Endothelial cell of umbilical vein (primary cell): ENCODE results near the gene MLNR. TPM values are rescaled to one million over a fixed set of nuclear protein-coding genes. Genes with fewer than 3 reads are reported as not detected.

Experiments
- BruUV-seq: library from RNA; stranded (reverse); fragments of 400-500 nt; replicated peaks from 2 replicates; lab custom pipeline; 2021; lab: Mats Ljungman, UMichigan
- CTCF ChIA-PET: fragments of 300-600, 350-600 bp; sonication (Branson Sonifier 250); formaldehyde crosslinking; loops from one replicate; lab custom pipeline; 2021; ENCODE audit warnings: antibody characterized with exemption, inconsistent platforms; lab: Charles Lee
- POLR2A ChIA-PET: fragments of 300-600, 350-600 bp; sonication (Branson Sonifier 250); formaldehyde crosslinking; loops from one replicate; lab custom pipeline; 2021; ENCODE audit warnings: antibody characterized with exemption, inconsistent platforms; lab: Charles Lee
- DNase-seq: peaks from one replicate; pipeline ENCODE4 v3.0.0-alpha.2; 2011; ENCODE audit warnings: low read depth, low spot score
- FAIRE-seq: peaks from 2 replicates; lab custom pipeline; 2011; peaks lifted over from hg19 to GRCh38; lab: Jason Lieb, UNC
- H2AFZ ChIP-seq: 2 replicates; pipeline ENCODE4 v1.6.0; 2012; ENCODE audit warnings: low read depth, low read length, control low read depth, inconsistent platforms
- H3K27ac ChIP-seq: 2 replicates; pipeline ENCODE4 v1.5.1; 2011; ENCODE audit warnings: low read depth, mild to moderate bottlenecking, control low read depth, low read length, moderate library complexity; ENCODE audit not compliant: insufficient read depth
- H3K27me3 ChIP-seq, 2 experiments: 2 replicates each; pipeline versions ENCODE4 v1.6.0 to v1.6.1; 2011; ENCODE audit warnings: low read length in 2 of 2, mixed read lengths in 1 of 2; ENCODE audit not compliant: control insufficient read depth in 2 of 2, insufficient read depth in 2 of 2
- H3K36me3 ChIP-seq, 2 experiments: 2 replicates in 1 of 2; 3 replicates in 1 of 2; pipeline ENCODE4 v1.5.1; 2011; ENCODE audit warnings: low read length in 2 of 2, mild to moderate bottlenecking in 1 of 2, moderate library complexity in 1 of 2; ENCODE audit not compliant: control insufficient read depth in 2 of 2, insufficient read depth in 2 of 2; ENCODE audit errors: extremely low read depth in 1 of 2
- H3K4me1 ChIP-seq: 3 replicates; pipeline ENCODE4 v1.5.1; 2011; ENCODE audit warnings: mild to moderate bottlenecking, low read length; ENCODE audit not compliant: control insufficient read depth, insufficient read depth; ENCODE audit errors: extremely low read depth
- H3K4me2 ChIP-seq: 2 replicates; pipeline ENCODE4 v1.6.1; 2011; ENCODE audit warnings: low read length, control low read depth, mixed read lengths; ENCODE audit not compliant: insufficient read depth
- H3K4me3 ChIP-seq, 3 experiments: fragments of 200-600 bp in 1 of 3; sonication (generic), shearing (Covaris generic) in 1 of 3; replicated peaks in 1 of 3; 2 replicates each; pipeline ENCODE4 v1.5.1; 2011 to 2016; ENCODE audit warnings: control low read depth in 3 of 3, low read length in 3 of 3, mild to moderate bottlenecking in 2 of 3, inconsistent platforms in 1 of 3, low read depth in 1 of 3, moderate library complexity in 1 of 3; ENCODE audit not compliant: insufficient read depth in 1 of 3
- H3K79me2 ChIP-seq: 2 replicates; pipeline ENCODE4 v1.6.0; 2012; ENCODE audit warnings: low read length, inconsistent platforms; ENCODE audit not compliant: control insufficient read depth, insufficient read depth
- H3K9ac ChIP-seq: replicated peaks from 2 replicates; pipeline ENCODE3; 2011; ENCODE audit warnings: low read length, control low read depth; ENCODE audit not compliant: insufficient read depth; ENCODE audit errors: extremely low read depth
- H3K9me1 ChIP-seq: replicated peaks from 3 replicates; pipeline ENCODE4 v1.6.0; 2011; ENCODE audit warnings: mild to moderate bottlenecking, low read length; ENCODE audit not compliant: control insufficient read depth, insufficient read depth; ENCODE audit errors: extremely low read depth
- H3K9me3 ChIP-seq: replicated peaks from 2 replicates; pipeline ENCODE4 v1.5.1; 2012; ENCODE audit warnings: low read length, inconsistent platforms; ENCODE audit not compliant: control insufficient read depth, insufficient read depth
- H4K20me1 ChIP-seq: replicated peaks from 2 replicates; pipeline ENCODE3; 2011; ENCODE audit warnings: mild to moderate bottlenecking, low read length; ENCODE audit not compliant: control insufficient read depth, insufficient read depth; ENCODE audit errors: extremely low read depth
- EZH2 ChIP-seq: IDR thresholded peaks from 2 replicates; pipeline ENCODE4 v1.6.1; 2012; ENCODE audit warnings: borderline replicate concordance, low read depth, mild to moderate bottlenecking, moderate library complexity, low read length, inconsistent platforms; ENCODE audit not compliant: severe bottlenecking
- FOS ChIP-seq: IDR thresholded peaks from 2 replicates; pipeline ENCODE4 v1.6.1; 2011; ENCODE audit warnings: mild to moderate bottlenecking, low read length, moderate library complexity, borderline replicate concordance; ENCODE audit not compliant: insufficient read depth
- JUN ChIP-seq: IDR thresholded peaks from 2 replicates; pipeline ENCODE4 v1.6.1; 2011; ENCODE audit warnings: borderline replicate concordance, low read depth; ENCODE audit not compliant: insufficient read length, insufficient read depth
- MYC ChIP-seq: IDR thresholded peaks from one replicate; pipeline ENCODE4 v1.6.1; 2011; ENCODE audit warnings: mild to moderate bottlenecking, low read depth, low read length
- POLR2AphosphoS5 ChIP-seq: IDR thresholded peaks from 2 replicates; pipeline ENCODE4 v1.6.1; 2012; ENCODE audit warnings: low read depth, mild to moderate bottlenecking, control low read depth, low read length, moderate library complexity; ENCODE audit not compliant: insufficient read depth
- dilution Hi-C: fragments of 300-500 bp; cut with MboI; formaldehyde crosslinking; loops from one replicate; pipeline ENCODE4 v1.15.0; 2019; ENCODE audit warnings: low sequenced_read_pairs; ENCODE audit not compliant: extremely low pct_ligation_motif_present
- intact Hi-C: fragments of 100-400 bp; cut with micrococcal nuclease; formaldehyde crosslinking; loops from one replicate; pipeline ENCODE4 v1.10.0; 2022
- polyA plus RNA-seq, 4 experiments: library from polyadenylated mRNA; depleted of rRNA in 3 of 4; stranded (reverse) in 3 of 4; unstranded in 1 of 4; fragments of >200 nt; gene quantifications; 2 replicates each; pipeline versions ENCODE4 v1.2.1 to v1.2.3, GENCODE V29; 2011 to 2012; ENCODE audit warnings: missing spikeins in 1 of 4
- total RNA-seq: library from RNA; stranded (reverse); gene quantifications from 2 replicates; pipeline ENCODE4 v1.2.3, GENCODE V29; 2021
- TF ChIP-seq, protein P1 (sequence below): IDR thresholded peaks from 2 replicates; pipeline ENCODE4 v1.6.1; 2011; ENCODE audit not compliant: insufficient read depth, insufficient read length
- TF ChIP-seq, protein P2 (sequence below), 2 donors: IDR thresholded peaks; 1 replicate in 1 of 2; 2 replicates in 1 of 2; pipeline ENCODE4 v1.5.1; 2011; ENCODE audit warnings: low read length in 2 of 2, mild to moderate bottlenecking in 2 of 2, moderate library complexity in 2 of 2, control low read depth in 1 of 2, inconsistent platforms in 1 of 2, low read depth in 1 of 2; ENCODE audit not compliant: insufficient read depth in 1 of 2; ENCODE audit errors: extremely low read depth in 1 of 2

Gene MLNR
- total and polyA plus RNA-seq, 2 donors (not counting 3 experiments of a cell fraction or from before 2014, with no cell fraction given), result not detected

DNA sequence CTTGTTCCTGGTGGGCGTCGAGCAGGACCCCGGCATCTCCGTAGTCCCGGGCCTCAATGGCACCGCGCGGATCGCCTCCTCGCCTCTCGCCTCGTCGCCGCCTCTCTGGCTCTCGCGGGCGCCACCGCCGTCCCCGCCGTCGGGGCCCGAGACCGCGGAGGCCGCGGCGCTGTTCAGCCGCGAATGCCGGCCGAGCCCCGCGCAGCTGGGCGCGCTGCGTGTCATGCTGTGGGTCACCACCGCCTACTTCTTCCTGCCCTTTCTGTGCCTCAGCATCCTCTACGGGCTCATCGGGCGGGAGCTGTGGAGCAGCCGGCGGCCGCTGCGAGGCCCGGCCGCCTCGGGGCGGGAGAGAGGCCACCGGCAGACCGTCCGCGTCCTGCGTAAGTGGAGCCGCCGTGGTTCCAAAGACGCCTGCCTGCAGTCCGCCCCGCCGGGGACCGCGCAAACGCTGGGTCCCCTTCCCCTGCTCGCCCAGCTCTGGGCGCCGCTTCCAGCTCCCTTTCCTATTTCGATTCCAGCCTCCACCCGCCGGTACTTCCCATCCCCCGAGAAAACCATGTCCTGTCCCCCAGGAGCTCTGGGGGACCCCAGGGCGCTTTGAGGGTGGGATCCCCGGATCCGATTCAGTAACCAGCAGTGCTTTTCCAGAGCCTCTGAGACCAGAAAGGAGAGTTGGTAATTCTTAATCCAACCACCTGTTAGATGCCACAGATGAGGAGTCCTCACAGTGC, 885 bp downstream of the MLNR start:
- CTCF ChIA-PET, result interaction anchor here (1.0 kb wide), 1 partner anchor 224 kb away, joined by 3 read pairs; the partner anchor contains the start of genes CAB39L and SETDB2
- Histone ChIP-seq H4K20me1 (no peaks in the 10 kb centered on the region), H3K36me3 (no peaks in the 10 kb centered on the region), H3K27ac (no peak overlapping the region), H3K9me1 (no peaks in the 10 kb centered on the region), H3K4me1 (peaks cover 9% of the 10 kb centered on the region), H3K27me3 (peaks cover 73 to 85% of the 10 kb centered on the region in 2 experiments), H3K9me3 (no peaks in the 10 kb centered on the region), H3K4me3 (no peak overlapping the region), H3K9ac (no peak overlapping the region), H3K79me2 (no peaks in the 10 kb centered on the region), H3K4me2 (no peak overlapping the region), H2AFZ (peak overlapping the region; percentile 87)
- POLR2A ChIA-PET, result no interaction called here
- TF ChIP-seq EZH2 (peak; percentile 48), MYC (no peak), JUN (no peak), POLR2AphosphoS5 (no peak), FOS (no peak)
- TF ChIP-seq, protein P1, sequence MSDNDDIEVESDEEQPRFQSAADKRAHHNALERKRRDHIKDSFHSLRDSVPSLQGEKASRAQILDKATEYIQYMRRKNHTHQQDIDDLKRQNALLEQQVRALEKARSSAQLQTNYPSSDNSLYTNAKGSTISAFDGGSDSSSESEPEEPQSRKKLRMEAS, result no peak
- intact Hi-C loops (no loop called here), dilution Hi-C loops (no loop called here)
- no TSS peak for BruUV-seq
- DNase-seq, result no peak
- FAIRE-seq, result no peak

DNA sequence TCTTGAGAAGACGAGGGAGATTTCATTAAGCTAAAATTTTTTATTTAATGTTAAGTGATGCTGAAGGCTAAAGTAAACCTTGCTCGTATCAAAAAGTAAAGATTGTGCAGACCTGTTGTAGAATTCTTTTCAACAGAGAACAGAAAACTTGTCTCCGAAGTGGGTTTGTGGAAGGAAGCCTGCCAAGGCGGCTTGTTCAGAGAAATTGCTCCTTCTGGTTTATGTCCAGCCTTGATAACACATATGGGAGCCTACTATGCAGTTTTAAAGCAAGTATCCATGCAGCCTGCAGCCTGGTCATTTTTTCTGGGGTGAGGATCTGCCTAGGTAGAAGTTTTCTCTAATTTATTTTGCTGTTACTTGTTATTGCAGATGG, 1.4 kb downstream of the MLNR start:
- Histone ChIP-seq H3K4me3 (no peak overlapping the region), H3K79me2 (no peaks in the 10 kb centered on the region), H2AFZ (no peak overlapping the region), H3K9me3 (no peaks in the 10 kb centered on the region), H3K4me1 (peaks cover 9% of the 10 kb centered on the region), H3K9me1 (no peaks in the 10 kb centered on the region), H4K20me1 (no peaks in the 10 kb centered on the region), H3K27me3 (peaks cover 75 to 86% of the 10 kb centered on the region in 2 experiments), H3K4me2 (no peak overlapping the region), H3K9ac (no peak overlapping the region), H3K27ac (no peak overlapping the region), H3K36me3 (no peaks in the 10 kb centered on the region)
- intact Hi-C loops (no loop called here), dilution Hi-C loops (no loop called here)
- POLR2A ChIA-PET, result no interaction called here
- no peak for FAIRE-seq
- CTCF ChIA-PET, result interaction anchor here (1.0 kb wide), 1 partner anchor 223 kb away, joined by 3 read pairs; the partner anchor contains the start of genes CAB39L and SETDB2
- BruUV-seq, result no TSS peak
- DNase-seq, result no peak
- TF ChIP-seq, protein P2, sequence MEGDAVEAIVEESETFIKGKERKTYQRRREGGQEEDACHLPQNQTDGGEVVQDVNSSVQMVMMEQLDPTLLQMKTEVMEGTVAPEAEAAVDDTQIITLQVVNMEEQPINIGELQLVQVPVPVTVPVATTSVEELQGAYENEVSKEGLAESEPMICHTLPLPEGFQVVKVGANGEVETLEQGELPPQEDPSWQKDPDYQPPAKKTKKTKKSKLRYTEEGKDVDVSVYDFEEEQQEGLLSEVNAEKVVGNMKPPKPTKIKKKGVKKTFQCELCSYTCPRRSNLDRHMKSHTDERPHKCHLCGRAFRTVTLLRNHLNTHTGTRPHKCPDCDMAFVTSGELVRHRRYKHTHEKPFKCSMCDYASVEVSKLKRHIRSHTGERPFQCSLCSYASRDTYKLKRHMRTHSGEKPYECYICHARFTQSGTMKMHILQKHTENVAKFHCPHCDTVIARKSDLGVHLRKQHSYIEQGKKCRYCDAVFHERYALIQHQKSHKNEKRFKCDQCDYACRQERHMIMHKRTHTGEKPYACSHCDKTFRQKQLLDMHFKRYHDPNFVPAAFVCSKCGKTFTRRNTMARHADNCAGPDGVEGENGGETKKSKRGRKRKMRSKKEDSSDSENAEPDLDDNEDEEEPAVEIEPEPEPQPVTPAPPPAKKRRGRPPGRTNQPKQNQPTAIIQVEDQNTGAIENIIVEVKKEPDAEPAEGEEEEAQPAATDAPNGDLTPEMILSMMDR (IDR thresholded peaks at IDR 0.05; ENCODE audit: extremely low read depth in 1 of 2, insufficient read depth in 1 of 2, low read depth in 1 of 2, low read length in 2 of 2), result no peak
- TF ChIP-seq, protein P1, result no peak
- TF ChIP-seq POLR2AphosphoS5, result no peak
- no peak for TF ChIP-seq MYC
- no peak for TF ChIP-seq FOS
- no peak for TF ChIP-seq EZH2
